HG03432 (cell line): ENCODE results near the gene LYRM7.
"Not testable (repeated sequence)": the region's sequence is repeated elsewhere in the genome, so short reads cannot be mapped to it uniquely, and the experiment has no call there.

Experiments
- ATAC-seq: cut with Tn5 transposase; IDR thresholded peaks from one replicate; pipeline ENCODE4 v1.9.1; 2021; ENCODE audit warnings: mild to moderate bottlenecking, moderate library complexity; ENCODE audit not compliant: unreplicated experiment

Gene LYRM7

DNA sequence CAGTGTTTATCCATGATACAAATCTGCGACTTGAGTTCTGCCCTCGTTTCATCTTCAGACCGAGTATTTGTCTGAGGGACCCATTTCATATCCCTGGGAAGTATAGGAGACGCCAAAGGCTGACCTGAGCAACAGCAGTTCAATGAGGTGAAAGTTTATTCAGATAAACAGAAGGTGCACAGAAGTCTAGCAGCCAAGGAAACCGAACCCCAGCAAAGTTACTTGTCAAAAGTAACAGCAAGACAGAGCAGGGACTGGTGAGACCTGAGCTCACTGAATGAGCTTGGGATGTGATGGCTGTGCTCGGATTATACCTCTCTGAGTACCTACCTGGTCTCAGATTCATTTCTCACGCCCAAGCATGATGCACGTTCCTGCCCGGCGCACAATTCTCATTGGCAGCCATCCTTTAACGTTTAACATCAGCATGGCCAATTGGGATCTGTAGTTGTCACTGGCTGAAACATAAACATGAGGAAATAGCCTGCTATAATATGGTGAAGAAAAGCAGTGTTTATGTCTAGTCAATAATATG is 599 bp downstream of the LYRM7 start:
- ATAC-seq, result no peak

DNA sequence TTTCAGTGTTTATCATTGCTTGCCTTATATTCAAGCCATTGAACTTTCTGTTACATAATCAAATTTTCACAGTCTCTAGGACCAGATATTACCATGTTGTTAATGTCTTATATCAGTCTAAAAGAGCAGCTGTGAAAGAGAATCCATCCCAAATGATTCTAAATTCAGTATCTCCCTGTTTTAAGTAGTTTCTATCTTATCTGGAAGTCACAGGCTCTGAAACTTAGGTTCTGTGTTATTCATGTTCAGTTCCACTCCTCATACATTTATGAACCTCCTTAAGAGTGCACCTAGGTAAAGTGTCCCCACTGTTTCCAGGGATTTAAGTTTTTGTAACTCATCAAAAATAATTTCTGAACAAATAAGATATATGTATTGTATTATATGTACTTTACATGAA is 9.7 kb downstream of the LYRM7 start:
- no peak for ATAC-seq

GRCh38 chr5:131182839-131183238 is 12.1 kb downstream of the LYRM7 start:
- no peak for ATAC-seq

DNA sequence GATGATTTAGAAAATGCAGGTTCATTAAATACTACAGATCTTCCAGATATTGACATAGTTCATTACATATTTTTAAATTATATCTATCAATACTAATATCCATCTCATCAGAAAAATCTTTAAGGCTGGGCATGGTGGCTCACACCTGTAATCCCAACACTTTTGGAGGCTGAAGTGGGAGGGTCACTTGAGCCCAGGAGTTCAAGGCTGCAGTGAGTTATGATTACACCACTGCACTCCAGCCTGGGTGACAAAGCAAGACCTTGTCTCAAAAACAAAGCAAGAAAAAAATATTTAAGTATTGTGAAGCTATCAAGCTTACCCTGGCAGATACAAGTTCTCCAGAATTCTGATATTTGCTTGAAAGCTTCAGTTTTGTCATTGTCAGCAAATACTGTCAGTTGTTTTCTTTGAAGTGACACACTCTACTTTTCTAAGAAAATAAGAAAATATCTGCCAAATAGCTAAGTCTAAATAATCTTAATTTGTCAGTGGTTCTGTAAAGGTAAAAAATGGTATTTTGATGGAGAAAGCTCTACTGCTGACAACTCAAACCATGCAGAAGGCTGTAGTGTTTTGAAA is 14.9 kb downstream of the LYRM7 start:
- ATAC-seq, result no peak

DNA sequence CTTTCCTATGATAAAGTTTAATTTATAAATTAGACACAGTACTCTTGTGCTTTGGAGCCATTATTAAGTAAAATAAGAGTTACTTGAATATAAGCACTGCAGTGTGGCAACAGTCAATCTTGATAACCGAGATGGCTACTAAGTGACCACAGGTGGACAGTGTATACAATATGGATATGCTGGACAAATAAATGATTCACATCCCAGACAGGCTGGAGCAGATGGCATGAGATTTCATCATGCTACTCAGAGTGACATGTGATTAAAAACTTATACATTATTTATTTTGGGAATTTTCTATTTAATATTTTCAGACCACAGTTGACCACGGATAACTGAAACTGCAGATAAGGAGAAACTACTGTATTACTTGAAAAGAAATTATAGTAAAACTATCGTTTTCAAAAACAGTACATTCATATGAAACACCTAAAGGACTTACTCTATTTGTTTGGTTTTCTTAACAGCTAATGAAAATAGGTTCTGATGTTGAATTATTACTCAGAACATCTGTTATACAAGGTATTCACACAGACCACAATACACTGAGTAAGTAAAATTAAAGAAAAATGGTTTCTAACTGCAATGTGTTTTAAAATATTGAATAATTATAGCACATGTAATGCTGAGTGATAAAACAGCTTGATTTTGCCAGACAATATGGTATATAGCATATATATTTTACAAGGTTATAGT is 16.0 kb downstream of the LYRM7 start:
- no peak for ATAC-seq

DNA sequence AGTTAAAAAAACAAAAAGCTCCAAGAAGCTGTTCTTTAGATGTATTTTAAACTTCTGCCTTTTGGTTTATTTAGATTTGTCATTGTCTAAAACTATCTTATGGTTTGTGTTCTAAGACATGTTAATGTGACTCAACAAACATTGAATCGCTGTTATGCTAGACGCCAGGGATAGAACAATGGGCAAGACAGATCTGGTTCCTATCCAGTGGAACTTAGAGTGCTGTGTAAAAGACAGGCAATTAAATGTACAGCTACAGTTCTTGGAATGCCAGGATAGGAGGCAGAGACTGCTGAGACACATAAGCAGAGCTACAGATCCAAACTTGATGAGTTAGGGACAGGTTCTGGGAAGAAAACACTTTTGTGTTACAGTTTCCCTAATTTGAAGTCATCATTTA is 22.4 kb downstream of the LYRM7 start:
- no peak for ATAC-seq

- ATAC-seq, result not testable (repeated sequence)
Measured at GRCh38 chr5:131193897-131194296, 23.2 kb downstream of the LYRM7 start.

DNA sequence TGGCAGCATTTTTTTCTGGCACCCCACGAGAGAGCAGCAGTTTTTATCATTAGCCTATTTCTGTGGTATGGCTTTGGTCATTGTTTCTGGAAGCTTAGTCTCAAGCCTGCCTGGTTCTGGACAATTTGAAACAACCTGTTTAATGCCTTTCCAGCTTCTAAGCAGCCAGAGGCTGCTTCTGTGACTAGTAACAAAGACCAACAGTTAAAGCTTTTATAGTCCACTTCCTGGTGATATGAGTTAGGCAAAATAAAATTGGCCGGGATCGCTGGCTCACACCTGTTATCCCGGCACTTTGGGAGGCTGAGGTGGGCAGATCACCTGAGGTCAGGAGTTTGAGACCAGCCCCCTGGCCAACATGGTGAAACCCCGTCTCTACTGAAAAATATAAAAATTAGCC is 24.0 kb downstream of the LYRM7 start:
- ATAC-seq, result no peak

DNA sequence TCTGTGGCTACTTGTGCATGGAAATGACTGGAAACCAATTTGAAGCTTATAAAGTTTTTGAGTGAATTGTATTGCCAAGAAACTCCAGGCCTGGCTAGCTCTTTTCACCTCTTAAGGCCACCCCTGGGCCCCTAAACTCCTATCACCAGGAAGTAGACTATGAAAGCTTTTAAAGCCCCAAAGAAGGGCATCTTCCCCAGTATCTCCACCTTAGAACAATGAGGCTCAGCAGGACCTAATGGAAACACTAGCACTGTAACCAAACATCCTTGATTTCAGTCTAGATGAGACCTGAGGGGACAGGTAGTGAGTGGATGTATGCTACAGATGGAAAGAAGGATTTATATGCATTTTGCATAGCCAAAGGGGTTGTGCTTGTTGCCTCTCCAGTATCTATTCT is 25.0 kb downstream of the LYRM7 start:
- ATAC-seq, result no peak

- ATAC-seq, result no peak
Measured at GRCh38 chr5:131196331-131196730, 25.6 kb downstream of the LYRM7 start.

GRCh38 chr5:131198625-131199024 is 27.9 kb downstream of the LYRM7 start:
- no peak for ATAC-seq

DNA sequence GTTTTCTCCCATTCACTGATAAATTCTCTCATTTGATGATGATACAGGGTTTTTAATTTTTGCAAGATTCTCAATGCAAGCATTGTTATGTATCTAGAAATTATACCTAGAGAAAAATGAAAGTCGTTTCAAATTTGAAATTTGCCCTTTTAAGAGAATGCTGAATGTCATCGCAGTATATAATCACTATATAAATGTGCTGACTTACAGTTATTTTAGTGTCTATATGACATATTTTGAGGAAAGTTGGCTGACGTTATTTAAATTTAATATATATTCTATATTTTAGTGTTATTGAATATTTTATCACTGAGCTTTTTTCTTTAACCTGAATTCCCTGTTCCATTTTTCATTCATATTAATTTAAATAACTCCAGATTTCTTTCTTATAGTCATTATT is 29.8 kb downstream of the LYRM7 start:
- ATAC-seq, result no peak

DNA sequence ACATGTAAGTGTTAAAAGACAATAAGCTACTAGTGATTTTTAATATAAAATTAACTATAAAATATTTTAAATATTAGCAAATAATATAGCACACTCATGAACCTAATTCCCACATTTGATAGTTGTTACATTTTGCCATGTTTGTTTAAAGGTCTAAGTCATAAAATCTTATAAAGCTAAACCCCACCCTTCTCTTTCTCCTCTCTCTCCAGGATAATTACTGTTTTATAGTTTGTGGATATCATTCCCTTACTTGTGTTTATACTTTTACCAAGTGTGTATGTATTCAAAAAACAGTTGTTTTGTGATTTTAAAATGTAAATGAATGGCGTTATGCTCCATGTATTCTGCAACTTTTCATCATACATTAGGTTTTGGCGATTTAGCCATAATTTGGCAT is 34.2 kb downstream of the LYRM7 start:
- no peak for ATAC-seq

- no peak for ATAC-seq
Measured at GRCh38 chr5:131206061-131206460, 35.3 kb downstream of the LYRM7 start.

GRCh38 chr5:131206772-131207171 is 36.0 kb downstream of the LYRM7 start:
- ATAC-seq, result no peak

DNA sequence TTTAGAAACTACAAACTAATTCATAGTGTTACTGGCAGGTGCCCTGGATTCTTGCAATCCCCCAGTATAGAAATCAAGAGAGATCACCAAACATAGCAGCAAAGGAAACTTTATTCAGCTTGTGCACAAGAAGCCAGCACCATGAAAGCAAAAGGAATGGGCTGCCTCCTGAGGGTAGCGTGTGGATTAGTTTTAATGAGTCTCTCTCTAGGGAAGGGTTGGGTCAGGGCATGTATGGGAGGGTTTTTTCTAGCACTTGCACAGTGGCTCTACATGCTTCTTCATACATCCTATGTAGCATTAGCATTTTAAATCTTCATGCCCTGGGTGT is 38.4 kb downstream of the LYRM7 start:
- ATAC-seq, result no peak

DNA sequence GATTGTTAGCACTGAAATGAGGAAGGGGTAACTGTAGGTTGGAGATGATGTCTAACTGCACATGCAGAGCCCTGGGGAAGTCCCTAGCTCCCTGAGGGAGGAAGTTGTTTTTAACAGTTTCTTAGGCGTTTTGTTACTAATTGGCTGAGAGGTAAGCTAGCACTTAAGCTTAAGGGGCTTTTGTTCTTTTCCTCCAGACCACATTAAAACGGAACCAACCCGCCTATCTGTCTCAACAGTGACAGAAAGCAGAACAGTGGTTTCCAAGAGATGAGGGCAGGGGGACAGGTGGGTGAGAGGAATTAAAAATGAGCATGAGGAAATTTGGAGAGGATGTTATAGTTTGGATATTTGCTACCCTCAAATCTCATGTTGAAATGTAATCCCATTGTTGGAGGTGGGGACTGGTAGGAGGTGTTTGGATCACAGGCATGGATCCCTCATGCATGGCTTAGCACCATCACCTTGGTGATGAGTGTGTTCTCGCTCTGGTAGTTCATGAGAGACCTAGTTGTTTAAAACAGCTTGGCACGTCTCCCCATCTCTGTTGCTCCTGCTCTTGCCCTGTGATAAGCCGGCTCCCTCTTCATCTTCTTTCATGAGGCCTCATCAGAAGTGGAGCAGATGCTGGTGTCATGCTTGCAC is 38.9 kb downstream of the LYRM7 start:
- peak; percentile 83 for ATAC-seq

GRCh38 chr5:131210151-131210510 is 39.4 kb downstream of the LYRM7 start:
- ATAC-seq, result no peak

DNA sequence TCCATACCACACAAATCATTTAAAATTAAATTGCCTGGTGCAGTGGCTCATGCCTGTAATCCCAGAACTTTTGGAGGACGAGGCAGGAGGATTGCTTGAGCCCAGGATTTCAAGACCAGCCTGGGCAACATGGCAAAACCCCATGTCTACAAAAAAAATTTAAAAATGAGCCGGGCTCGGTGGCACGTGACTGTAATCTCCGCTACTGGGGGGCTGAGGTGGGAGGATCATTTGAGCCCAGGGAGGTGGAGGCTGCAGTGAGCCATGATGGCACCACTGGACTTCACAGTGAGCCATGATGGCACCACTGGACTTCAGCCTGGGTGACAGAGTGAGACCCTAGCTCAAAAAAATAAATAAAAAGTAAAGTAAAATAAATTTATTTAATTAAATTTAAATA is 40.9 kb downstream of the LYRM7 start:
- ATAC-seq, result no peak

DNA sequence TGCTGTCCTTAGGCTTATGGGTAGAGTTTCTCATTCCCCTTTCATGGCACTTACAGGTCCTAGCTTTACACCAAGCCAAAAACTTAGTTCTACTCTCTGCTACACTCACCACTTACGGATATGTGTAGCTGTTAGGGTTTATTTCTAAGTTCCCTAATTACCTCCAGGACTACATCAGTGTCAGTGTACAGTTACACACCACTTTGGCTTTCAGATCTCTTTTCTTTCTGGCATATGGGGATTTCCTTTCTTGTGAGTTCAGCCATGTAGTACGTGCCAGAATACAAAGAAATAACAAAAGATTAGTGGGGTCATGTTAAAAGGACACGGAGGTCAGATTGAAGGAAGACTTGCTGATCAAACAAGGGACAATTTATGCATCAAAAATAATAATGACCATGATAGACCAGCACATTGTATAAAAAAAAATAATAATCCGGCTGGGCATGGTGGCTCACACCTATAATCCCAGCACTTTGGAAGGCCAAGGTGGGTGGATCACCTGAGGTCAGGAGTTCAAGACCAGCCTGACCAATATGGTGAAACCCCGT is 41.8 kb downstream of the LYRM7 start:
- ATAC-seq, result peak; percentile 63

GRCh38 chr5:131214609-131215227 is 44.0 kb downstream of the LYRM7 start:
- ATAC-seq, result no peak

- no peak for ATAC-seq
Measured at GRCh38 chr5:131217791-131218190, 47.0 kb downstream of the LYRM7 start.
